HEK293 (cell line): ENCODE results near the gene SWI5.

Source experiments
- CTCF ChIA-PET: fragments of 350-600 bp; formaldehyde crosslinking; extraction: SDS; loops from one replicate; lab custom pipeline; 2021; ENCODE audit warnings: antibody characterized with exemption; lab: Yijun Ruan, JAX
- POLR2A ChIA-PET: fragments of 300-600 bp; formaldehyde crosslinking; extraction: SDS; loops from one replicate; lab custom pipeline; 2020; ENCODE audit warnings: antibody characterized with exemption, inconsistent platforms; lab: Yijun Ruan, JAX
- H3K27ac ChIP-seq: fragments of 200-500 bp; sonication (Bioruptor generic); 2 replicates; pipeline ENCODE4 v1.5.1; 2014; ENCODE audit warnings: low read depth, low read length, control low read depth, inconsistent platforms; ENCODE audit errors: extremely low read depth
- H3K36me3 ChIP-seq, 2 experiments: fragments of 200-500 bp in 1 of 2; sonication (Bioruptor generic) in 1 of 2; 1 replicate in 1 of 2; 2 replicates in 1 of 2; pipeline ENCODE4 v1.5.1; 2014 to 2017; ENCODE audit warnings: inconsistent platforms in 2 of 2, low read length in 2 of 2; ENCODE audit not compliant: control insufficient read depth in 2 of 2, insufficient read depth in 1 of 2
- H3K4me1 ChIP-seq: fragments of 200-500 bp; sonication (Bioruptor generic); 2 replicates; pipeline ENCODE4 v1.5.1; 2014; ENCODE audit warnings: mild to moderate bottlenecking, low read length, inconsistent platforms; ENCODE audit not compliant: control insufficient read depth, insufficient read depth
- H3K4me3 ChIP-seq: 2 replicates; pipeline ENCODE4 v1.5.1; 2011; ENCODE audit warnings: low read depth, mild to moderate bottlenecking, control low read depth, low read length, moderate library complexity
- H3K9me3 ChIP-seq: fragments of 200-500 bp; sonication (Bioruptor generic); 2 replicates; pipeline ENCODE4 v1.5.1; 2014; ENCODE audit warnings: low read depth, low read length, inconsistent platforms; ENCODE audit not compliant: control insufficient read depth, insufficient read depth
- ATF2 ChIP-seq: fragments of 450-650 bp; formaldehyde crosslinking; IDR thresholded peaks from 2 replicates; pipeline ENCODE4 v1.5.1; 2016; ENCODE audit warnings: missing biosample characterization, missing genetic modification characterization, low read depth
- BCL11B ChIP-seq: fragments of 450-650 bp; formaldehyde crosslinking; IDR thresholded peaks from 2 replicates; pipeline ENCODE4 v1.5.1; 2016; ENCODE audit warnings: low read depth, missing biosample characterization, missing genetic modification characterization
- GLIS2 ChIP-seq: fragments of 450-650 bp; formaldehyde crosslinking; IDR thresholded peaks from 2 replicates; pipeline ENCODE4 v1.5.1; 2016; ENCODE audit warnings: missing biosample characterization, missing genetic modification characterization
- INSM2 ChIP-seq: fragments of 450-650 bp; formaldehyde crosslinking; IDR thresholded peaks from 2 replicates; pipeline ENCODE4 v1.5.1; 2016; ENCODE audit warnings: missing biosample characterization, missing genetic modification characterization
- OSR2 ChIP-seq: fragments of 450-650 bp; formaldehyde crosslinking; IDR thresholded peaks from 2 replicates; pipeline ENCODE4 v1.5.1; 2016; ENCODE audit warnings: missing biosample characterization, missing genetic modification characterization
- SALL2 ChIP-seq: fragments of 450-650 bp; formaldehyde crosslinking; IDR thresholded peaks from 2 replicates; pipeline ENCODE4 v1.5.0; 2017; ENCODE audit warnings: missing biosample characterization, mild to moderate bottlenecking, missing genetic modification characterization, borderline replicate concordance
- SETDB1 ChIP-seq: IDR thresholded peaks from one replicate; pipeline ENCODE4 v1.6.1; 2017; ENCODE audit warnings: mild to moderate bottlenecking, low read length, moderate library complexity, mixed read lengths; ENCODE audit not compliant: insufficient read length
- TRIM28 ChIP-seq: IDR thresholded peaks from 2 replicates; pipeline ENCODE4 v1.6.1; 2011; ENCODE audit warnings: low read length, control low read depth, borderline replicate concordance
- ZNF140 ChIP-seq: fragments of 450-650 bp; formaldehyde crosslinking; IDR thresholded peaks from 2 replicates; pipeline ENCODE4 v1.5.1; 2016; ENCODE audit warnings: missing biosample characterization, missing genetic modification characterization
- ZNF16 ChIP-seq: fragments of 450-650 bp; formaldehyde crosslinking; IDR thresholded peaks from 2 replicates; pipeline ENCODE4 v1.5.1; 2016; ENCODE audit warnings: low read depth, missing biosample characterization, missing genetic modification characterization
- ZNF169 ChIP-seq: fragments of 450-650 bp; formaldehyde crosslinking; IDR thresholded peaks from 2 replicates; pipeline ENCODE4 v1.5.1; 2016; ENCODE audit warnings: missing biosample characterization, missing genetic modification characterization
- ZNF184 ChIP-seq: fragments of 450-650 bp; IDR thresholded peaks from 2 replicates; pipeline ENCODE4 v1.5.1; 2018; ENCODE audit warnings: missing biosample characterization, mild to moderate bottlenecking, missing genetic modification characterization
- ZNF221 ChIP-seq: fragments of 450-650 bp; formaldehyde crosslinking; IDR thresholded peaks from 2 replicates; pipeline ENCODE4 v1.5.1; 2017; ENCODE audit warnings: missing biosample characterization, missing genetic modification characterization, borderline replicate concordance
- ZNF239 ChIP-seq: fragments of 450-650 bp; formaldehyde crosslinking; IDR thresholded peaks from 2 replicates; pipeline ENCODE4 v1.5.1; 2016; ENCODE audit warnings: missing biosample characterization, missing genetic modification characterization
- ZNF274 ChIP-seq, 2 experiments: fragments of 200-500 bp in 1 of 2; fragments of 450-650 bp in 1 of 2; sonication (Bioruptor generic) in 1 of 2; formaldehyde crosslinking in 1 of 2; IDR thresholded peaks; 2 replicates each; pipeline versions ENCODE4 v1.5.1 to v1.6.1; 2014 to 2016; ENCODE audit warnings: borderline replicate concordance in 1 of 2, inconsistent platforms in 1 of 2, low read length in 1 of 2, missing biosample characterization in 1 of 2, missing genetic modification characterization in 1 of 2
- ZNF37A ChIP-seq: fragments of 450-650 bp; IDR thresholded peaks from 2 replicates; pipeline ENCODE4 v1.5.1; 2018; ENCODE audit warnings: missing biosample characterization, missing genetic modification characterization
- ZNF394 ChIP-seq: fragments of 450-650 bp; formaldehyde crosslinking; IDR thresholded peaks from 2 replicates; pipeline ENCODE4 v1.5.1; 2016; ENCODE audit warnings: missing biosample characterization, missing genetic modification characterization, mild to moderate bottlenecking, moderate library complexity, borderline replicate concordance
- ZNF473 ChIP-seq: fragments of 450-650 bp; formaldehyde crosslinking; IDR thresholded peaks from 2 replicates; pipeline ENCODE4 v1.5.1; 2017; ENCODE audit warnings: missing biosample characterization, missing genetic modification characterization
- ZNF510 ChIP-seq: fragments of 450-650 bp; formaldehyde crosslinking; IDR thresholded peaks from 2 replicates; pipeline ENCODE4 v1.5.1; 2018; ENCODE audit warnings: mild to moderate bottlenecking, missing genetic modification characterization, missing biosample characterization; ENCODE audit not compliant: insufficient replicate concordance
- ZNF521 ChIP-seq: fragments of 450-650 bp; formaldehyde crosslinking; IDR thresholded peaks from 2 replicates; pipeline ENCODE4 v1.5.1; 2017; ENCODE audit warnings: missing biosample characterization, mild to moderate bottlenecking, missing genetic modification characterization
- ZNF560 ChIP-seq: fragments of 450-650 bp; formaldehyde crosslinking; IDR thresholded peaks from 2 replicates; pipeline ENCODE4 v1.5.1; 2017; ENCODE audit warnings: missing biosample characterization, missing genetic modification characterization, borderline replicate concordance
- ZNF580 ChIP-seq: fragments of 450-650 bp; formaldehyde crosslinking; IDR thresholded peaks from 2 replicates; pipeline ENCODE4 v1.5.1; 2016; ENCODE audit warnings: missing biosample characterization, missing genetic modification characterization
- ZNF621 ChIP-seq: fragments of 450-650 bp; formaldehyde crosslinking; IDR thresholded peaks from 2 replicates; pipeline ENCODE4 v1.5.1; 2017; ENCODE audit warnings: missing biosample characterization, missing genetic modification characterization
- ZNF707 ChIP-seq: fragments of 450-650 bp; formaldehyde crosslinking; IDR thresholded peaks from 2 replicates; pipeline ENCODE4 v1.5.1; 2016; ENCODE audit warnings: missing biosample characterization, missing genetic modification characterization
- ZNF777 ChIP-seq: fragments of 450-650 bp; formaldehyde crosslinking; IDR thresholded peaks from 2 replicates; pipeline ENCODE4 v1.5.1; 2017; ENCODE audit warnings: missing biosample characterization, missing genetic modification characterization, borderline replicate concordance
- ZNF837 ChIP-seq: fragments of 450-650 bp; formaldehyde crosslinking; IDR thresholded peaks from 2 replicates; pipeline ENCODE4 v1.5.1; 2016; ENCODE audit warnings: missing biosample characterization, missing genetic modification characterization

The SWI5 gene

GRCh38 chr9:128262687-128263086, 13.4 kb upstream of the SWI5 start:
- ChIA-PET POLR2A (interaction anchor here (0.6 to 0.9 kb wide), 2 partner anchors 12 to 166 kb away, joined by 3 to 4 read pairs; no protein-coding TSS in a partner anchor), CTCF (interaction anchor here (0.6 to 1.1 kb wide), 2 partner anchors 138 to 457 kb away, joined by 3 read pairs; no protein-coding TSS in a partner anchor)
- TF ChIP-seq ZNF580 (tag by site-specific recombination) (no peak), ZNF239 (no peak), ZNF777 (no peak), ZNF16 (no peak), ZNF37A (tag by site-specific recombination) (no peak), SALL2 (tag by site-specific recombination) (no peak), ZNF274 (IDR thresholded peaks at IDR 0.05; ENCODE audit: low read length) (no peak), ZNF274 (tag by site-specific recombination; IDR thresholded peaks at IDR 0.05; ENCODE audit: borderline replicate concordance) (no peak), ZNF707 (no peak), GLIS2 (tag by site-specific recombination) (no peak), ZNF560 (tag by site-specific recombination) (no peak), TRIM28 (no peak), BCL11B (tag by site-specific recombination) (no peak), ZNF621 (tag by site-specific recombination) (no peak), ZNF140 (tag by site-specific recombination) (no peak), ZNF169 (no peak), ZNF473 (tag by site-specific recombination) (no peak), SETDB1 (no peak)
- Histone ChIP-seq H3K27ac (no peak overlapping the region), H3K4me1 (no peaks in the 10 kb centered on the region), H3K4me3 (no peak overlapping the region), H3K9me3 (no peaks in the 10 kb centered on the region), H3K36me3 (peaks cover 0 to 86% of the 10 kb centered on the region in 2 experiments; a peak in 2 of 3 replicates)

- Histone ChIP-seq H3K4me3 (no peak overlapping the region), H3K9me3 (no peaks in the 10 kb centered on the region), H3K4me1 (no peaks in the 10 kb centered on the region), H3K27ac (no peak overlapping the region), H3K36me3 (peaks cover 0 to 79% of the 10 kb centered on the region in 2 experiments; a peak in 2 of 3 replicates)
- POLR2A ChIA-PET, result interaction anchor here (1.2 kb wide), 1 partner anchor 15 kb away, joined by 3 read pairs; no protein-coding TSS in a partner anchor
- no peak for TF ChIP-seq ZNF707
- TF ChIP-seq ZNF394 (tag by site-specific recombination), result no peak
- TF ChIP-seq ATF2 (tag by site-specific recombination), result no peak
- no peak for TF ChIP-seq ZNF510 (tag by site-specific recombination)
- TF ChIP-seq ZNF837 (tag by site-specific recombination), result no peak
- no peak for TF ChIP-seq INSM2 (tag by site-specific recombination)
- TF ChIP-seq ZNF184 (tag by site-specific recombination), result no peak
- no peak for TF ChIP-seq ZNF560 (tag by site-specific recombination)
- no peak for TF ChIP-seq OSR2
- no peak for TF ChIP-seq ZNF521 (tag by site-specific recombination)
- TF ChIP-seq ZNF221, result no peak
- CTCF ChIA-PET, result interaction anchor here (1.4 to 2.3 kb wide), 2 partner anchors 8 to 10 kb away, joined by 3 to 7 read pairs; no protein-coding TSS in a partner anchor
These were observed 10.7 kb upstream of the SWI5 start for GRCh38 chr9:128265348-128265847.
